DLD1 (cell line): ENCODE data around the gene ARHGAP22.
"Not testable (repeated sequence)": the region's sequence is repeated elsewhere in the genome, so short reads cannot be mapped to it uniquely, and the experiment has no call there.

ENCODE experiments used
- in situ Hi-C: cut with HindIII; loops from 2 replicates; pipeline ENCODE4 v1.10.0; 2017; ENCODE audit warnings: low sequenced_read_pairs

The ARHGAP22 gene

DNA sequence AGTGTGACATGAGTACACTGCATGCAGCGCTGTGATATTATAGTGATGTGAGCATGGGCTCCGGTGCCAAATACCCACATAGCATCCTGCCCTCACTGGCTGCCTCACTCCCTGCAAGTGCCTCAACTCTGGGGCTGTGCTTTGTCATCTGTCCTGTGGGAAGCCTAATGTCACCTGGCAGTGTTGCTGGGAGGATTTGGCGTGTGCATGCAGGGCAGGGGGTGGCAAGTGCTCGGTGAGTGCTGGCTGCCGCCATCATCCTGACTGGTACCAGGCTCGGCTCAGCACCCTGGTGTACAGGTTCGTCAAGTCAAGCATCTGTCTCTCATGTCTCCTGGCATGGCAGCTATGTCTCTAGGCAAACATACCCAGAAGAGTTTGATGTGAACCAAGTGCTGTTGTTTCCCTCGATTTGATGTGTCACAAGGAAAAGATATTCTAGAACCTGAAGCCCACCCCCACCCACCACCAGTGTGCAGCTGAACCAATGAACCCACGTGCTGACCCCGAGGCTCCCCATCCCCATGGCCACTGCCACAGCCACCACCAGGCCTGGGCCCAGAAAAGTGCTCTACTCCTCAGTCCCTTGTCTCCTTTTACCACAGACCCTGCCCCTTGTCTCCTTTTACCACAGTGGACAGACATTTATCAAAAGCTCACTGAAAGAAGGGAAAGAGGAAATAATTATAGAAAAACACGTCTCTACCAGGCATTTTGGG is 162.6 kb downstream of the ARHGAP22 start:
- in situ Hi-C loops: loop anchor here (25.0 kb wide), 1 partner anchor 1905 kb away; no protein-coding TSS in a partner anchor

DNA sequence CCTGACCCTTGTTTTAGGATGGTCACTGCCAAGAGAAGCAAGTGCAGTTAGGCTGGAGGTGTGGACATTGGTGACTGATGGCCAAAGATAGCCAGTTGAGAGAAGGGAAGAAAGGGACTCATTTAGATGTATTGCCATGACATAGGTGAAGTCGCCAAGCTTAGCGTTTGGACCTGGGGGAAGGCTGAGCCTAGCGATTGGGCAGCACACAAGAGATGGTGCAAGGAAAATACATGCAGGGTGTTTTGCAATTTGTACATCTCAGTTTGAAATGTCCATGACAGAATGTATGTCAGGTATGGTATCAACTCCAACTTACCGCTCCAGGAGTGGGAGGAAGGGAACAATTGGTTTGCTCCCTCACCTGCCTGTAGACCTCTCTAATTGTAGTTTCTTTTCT is 164.1 kb downstream of the ARHGAP22 start:
- in situ Hi-C loops: loop anchor here (25.0 kb wide), 1 partner anchor 1903 kb away; no protein-coding TSS in a partner anchor

GRCh38 chr10:48439581-48440041 is 165.3 kb downstream of the ARHGAP22 start:
- in situ Hi-C loops: loop anchor here (25.0 kb wide), 1 partner anchor 1902 kb away; no protein-coding TSS in a partner anchor

- in situ Hi-C loops: loop anchor here (25.0 kb wide), 1 partner anchor 1902 kb away; no protein-coding TSS in a partner anchor
Observed at GRCh38 chr10:48439031-48439430, 165.8 kb downstream of the ARHGAP22 start.

DNA sequence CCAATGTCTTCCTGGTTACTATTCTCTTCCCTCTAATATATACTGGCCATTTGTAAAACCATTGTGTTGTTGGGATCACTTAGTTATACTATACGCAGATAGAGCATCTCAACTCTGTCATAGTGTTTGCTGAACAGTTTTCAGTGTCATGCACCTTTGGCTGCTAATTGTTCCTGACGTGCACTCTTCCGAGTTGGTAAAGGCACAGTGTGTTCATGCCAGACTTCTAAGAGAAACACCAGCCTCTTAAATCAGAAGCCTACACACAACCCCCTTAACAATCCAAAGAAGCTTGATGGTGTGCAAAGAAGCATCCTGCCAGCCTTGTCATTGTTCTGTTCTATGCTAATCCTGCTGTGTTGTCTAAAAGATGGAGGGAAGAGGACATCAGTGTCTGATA is 167.3 kb downstream of the ARHGAP22 start:
- in situ Hi-C loops: loop anchor here (25.0 kb wide), 1 partner anchor 1900 kb away; no protein-coding TSS in a partner anchor

DNA sequence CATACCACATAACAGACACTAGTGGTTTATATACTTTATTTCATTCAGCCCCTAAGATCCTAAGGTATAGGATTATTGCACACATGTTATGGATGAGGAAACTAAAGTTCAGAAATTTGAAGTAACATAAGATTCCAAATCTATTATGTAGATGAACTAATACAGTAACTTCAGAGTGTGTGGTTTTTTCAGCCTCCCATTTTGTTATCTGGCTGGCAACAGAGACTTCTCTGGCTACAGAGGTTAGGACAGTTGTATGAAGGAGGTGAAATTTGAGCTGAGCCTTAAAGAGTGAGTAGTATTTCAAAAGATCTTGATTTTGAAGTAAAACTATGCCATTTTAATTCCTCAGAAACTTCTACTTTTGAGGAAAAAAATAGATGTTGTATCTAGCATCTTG is 173.0 kb downstream of the ARHGAP22 start:
- in situ Hi-C loops: loop anchor here (25.0 kb wide), 1 partner anchor 1895 kb away; no protein-coding TSS in a partner anchor

GRCh38 chr10:48430402-48430993 is 174.4 kb downstream of the ARHGAP22 start:
- in situ Hi-C loops: loop anchor here (25.0 kb wide), 1 partner anchor 1893 kb away; no protein-coding TSS in a partner anchor

- in situ Hi-C loops: loop anchor here (25.0 kb wide), 1 partner anchor 1892 kb away; no protein-coding TSS in a partner anchor
Observed at GRCh38 chr10:48429309-48429708, 175.6 kb downstream of the ARHGAP22 start.

DNA sequence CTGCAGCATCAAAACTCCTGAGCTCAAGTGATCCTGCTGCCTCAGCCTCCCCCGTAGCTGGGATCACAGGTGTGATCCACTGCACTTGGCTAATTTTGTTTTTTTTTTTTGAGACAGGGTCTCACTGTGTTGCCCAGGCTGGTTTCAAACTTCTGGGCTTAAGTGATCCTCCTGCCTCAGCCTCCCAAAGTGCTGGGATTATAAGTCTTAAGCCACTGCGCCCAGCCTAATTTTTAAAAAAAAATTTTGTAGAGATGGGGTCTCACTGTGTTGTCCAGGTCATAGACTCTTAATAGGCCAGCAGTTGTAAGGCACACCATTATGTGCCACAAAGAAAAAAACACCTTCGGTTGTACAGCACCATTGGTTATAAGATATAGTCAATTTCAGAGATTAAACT is 176.0 kb downstream of the ARHGAP22 start:
- in situ Hi-C loops: loop anchor here (25.0 kb wide), 1 partner anchor 1892 kb away; no protein-coding TSS in a partner anchor

GRCh38 chr10:48423884-48424283 is 181.0 kb downstream of the ARHGAP22 start:
- in situ Hi-C loops: no loop called here

- in situ Hi-C loops: not testable (repeated sequence)
Observed at GRCh38 chr10:48421862-48422261, 183.0 kb downstream of the ARHGAP22 start.

DNA sequence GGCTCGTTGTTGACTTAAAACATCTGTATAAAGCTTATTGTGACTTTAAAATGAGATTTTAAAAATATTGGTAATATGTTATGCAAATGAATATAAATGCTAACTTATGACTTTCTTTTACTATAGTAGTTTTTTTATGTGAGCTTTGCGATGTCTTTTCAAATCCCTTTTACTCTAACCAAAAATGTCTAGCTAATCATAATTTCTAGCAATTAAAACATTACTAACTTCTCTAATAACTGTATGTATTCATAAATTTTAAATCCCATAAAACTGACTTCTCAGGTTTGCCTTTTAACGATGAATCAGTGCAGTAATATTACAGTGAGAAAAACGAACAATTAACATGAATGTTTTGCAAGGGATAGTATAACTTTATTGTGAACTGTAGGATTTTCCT is 185.2 kb downstream of the ARHGAP22 start:
- in situ Hi-C loops: no loop called here

- in situ Hi-C loops: no loop called here
Observed at GRCh38 chr10:48418189-48418788, 186.6 kb downstream of the ARHGAP22 start.

- in situ Hi-C loops: no loop called here
Observed at GRCh38 chr10:48417374-48417773, 187.5 kb downstream of the ARHGAP22 start.

- in situ Hi-C loops: no loop called here
Observed at GRCh38 chr10:48416584-48417232, 188.2 kb downstream of the ARHGAP22 start.

DNA sequence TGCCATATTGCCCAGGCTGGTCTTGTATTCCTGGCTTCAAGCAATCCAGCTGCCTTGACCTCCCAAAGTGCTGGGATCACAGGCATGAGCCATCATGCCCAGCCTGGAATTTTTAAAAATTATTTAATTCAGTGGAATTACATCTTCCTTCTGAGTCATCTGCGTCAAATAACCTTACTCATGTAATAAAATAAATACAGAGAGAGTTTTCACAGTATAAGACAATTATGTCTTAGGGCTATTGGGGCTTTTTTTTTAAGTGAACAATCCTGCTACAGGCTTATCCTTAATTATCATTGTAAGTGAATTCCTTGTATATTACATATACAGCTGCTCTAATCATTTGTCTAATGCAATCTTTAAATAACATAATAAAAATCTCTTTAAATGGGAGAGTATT is 190.1 kb downstream of the ARHGAP22 start:
- in situ Hi-C loops: no loop called here

DNA sequence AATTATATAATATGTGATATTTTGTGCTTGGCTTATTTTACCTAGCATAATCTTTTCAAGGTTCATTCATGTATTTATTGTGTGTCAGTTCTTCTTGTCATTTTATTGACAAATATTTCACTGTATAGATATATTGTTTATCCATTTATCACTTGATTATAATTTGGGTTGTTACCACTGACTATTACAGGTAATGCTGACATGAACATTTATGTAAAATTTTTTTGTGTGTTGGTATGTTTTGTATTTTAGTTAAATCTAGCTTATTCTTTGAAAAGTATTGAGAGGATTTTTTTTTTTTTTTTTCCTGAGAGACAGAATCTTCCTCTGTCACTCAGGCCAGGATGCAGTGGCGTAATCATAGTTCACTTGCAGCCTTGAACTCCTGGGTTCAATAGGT is 190.7 kb downstream of the ARHGAP22 start:
- in situ Hi-C loops: no loop called here

- in situ Hi-C loops: no loop called here
Observed at GRCh38 chr10:48412933-48413332, 191.9 kb downstream of the ARHGAP22 start.

GRCh38 chr10:48412081-48412480 is 192.8 kb downstream of the ARHGAP22 start:
- in situ Hi-C loops: no loop called here

- in situ Hi-C loops: no loop called here
Observed at GRCh38 chr10:48411510-48411909, 193.4 kb downstream of the ARHGAP22 start.

DNA sequence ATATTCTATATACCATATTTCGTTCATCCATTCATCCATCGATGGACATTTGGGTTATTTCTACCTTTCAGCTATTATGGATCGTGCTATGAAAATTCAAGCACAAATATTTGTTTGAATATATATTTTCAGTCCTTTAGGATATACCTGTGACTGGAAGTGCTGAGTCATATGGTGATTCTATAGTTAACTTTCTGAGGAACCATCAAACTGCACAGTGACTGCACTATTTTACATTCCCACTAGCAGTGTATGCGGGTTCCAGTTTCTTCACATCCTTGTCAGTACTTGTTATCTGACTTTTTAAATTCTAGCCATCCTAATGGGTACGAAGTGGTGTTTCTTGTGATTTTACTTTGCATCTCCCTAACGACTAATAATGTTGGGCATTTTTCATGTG is 194.4 kb downstream of the ARHGAP22 start:
- in situ Hi-C loops: no loop called here
